ENCODE results near the gene BCL2L13.

Gene BCL2L13

DNA sequence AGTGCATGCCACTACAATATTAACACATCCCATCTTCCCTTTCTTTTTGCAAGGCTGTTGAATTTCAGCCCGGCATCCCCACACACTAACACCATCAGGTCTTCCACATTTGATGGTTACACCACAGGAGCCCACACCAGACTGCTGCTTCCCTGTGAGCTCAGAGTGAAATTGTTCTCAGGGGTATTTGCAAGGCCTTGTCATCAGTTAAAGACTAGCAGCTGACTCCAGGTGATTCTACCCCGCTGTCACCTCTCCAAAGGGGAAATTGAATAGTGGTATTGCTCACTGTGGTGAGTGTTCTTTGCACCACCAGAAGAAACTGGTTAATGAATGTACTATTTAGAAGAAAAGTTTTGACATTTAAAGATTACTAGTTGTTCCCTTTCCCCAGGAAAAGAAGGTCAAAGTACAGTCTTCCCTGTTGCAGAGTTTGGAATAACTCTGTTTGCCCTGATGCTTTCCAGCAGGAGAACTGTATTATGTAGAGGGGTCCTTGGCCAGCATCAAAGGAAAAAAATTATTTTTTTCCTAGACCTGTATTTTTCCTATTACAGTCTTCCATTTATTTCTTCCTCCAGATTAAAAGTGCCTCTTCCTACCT is 93.8 kb downstream of the BCL2L13 start:
- H3K27me3 ChIP-seq (ENCODE audit: insufficient read depth, low read depth, severe bottlenecking), result no peaks in the 10 kb centered on the region
- H3K27ac ChIP-seq, result no peak overlapping the region
- peaks cover 58% of the 10 kb centered on the region for H3K36me3 ChIP-seq
- H3K9me3 ChIP-seq (ENCODE audit: severe bottlenecking), result no peaks in the 10 kb centered on the region
- no peak overlapping the region for H3K4me3 ChIP-seq (ENCODE audit: low read depth, low read length)
- DNase-seq, result no peak
- TF ChIP-seq, protein P1, sequence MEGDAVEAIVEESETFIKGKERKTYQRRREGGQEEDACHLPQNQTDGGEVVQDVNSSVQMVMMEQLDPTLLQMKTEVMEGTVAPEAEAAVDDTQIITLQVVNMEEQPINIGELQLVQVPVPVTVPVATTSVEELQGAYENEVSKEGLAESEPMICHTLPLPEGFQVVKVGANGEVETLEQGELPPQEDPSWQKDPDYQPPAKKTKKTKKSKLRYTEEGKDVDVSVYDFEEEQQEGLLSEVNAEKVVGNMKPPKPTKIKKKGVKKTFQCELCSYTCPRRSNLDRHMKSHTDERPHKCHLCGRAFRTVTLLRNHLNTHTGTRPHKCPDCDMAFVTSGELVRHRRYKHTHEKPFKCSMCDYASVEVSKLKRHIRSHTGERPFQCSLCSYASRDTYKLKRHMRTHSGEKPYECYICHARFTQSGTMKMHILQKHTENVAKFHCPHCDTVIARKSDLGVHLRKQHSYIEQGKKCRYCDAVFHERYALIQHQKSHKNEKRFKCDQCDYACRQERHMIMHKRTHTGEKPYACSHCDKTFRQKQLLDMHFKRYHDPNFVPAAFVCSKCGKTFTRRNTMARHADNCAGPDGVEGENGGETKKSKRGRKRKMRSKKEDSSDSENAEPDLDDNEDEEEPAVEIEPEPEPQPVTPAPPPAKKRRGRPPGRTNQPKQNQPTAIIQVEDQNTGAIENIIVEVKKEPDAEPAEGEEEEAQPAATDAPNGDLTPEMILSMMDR (IDR thresholded peaks at IDR 0.05; ENCODE audit: low read depth, low read length), result no peak

DNA sequence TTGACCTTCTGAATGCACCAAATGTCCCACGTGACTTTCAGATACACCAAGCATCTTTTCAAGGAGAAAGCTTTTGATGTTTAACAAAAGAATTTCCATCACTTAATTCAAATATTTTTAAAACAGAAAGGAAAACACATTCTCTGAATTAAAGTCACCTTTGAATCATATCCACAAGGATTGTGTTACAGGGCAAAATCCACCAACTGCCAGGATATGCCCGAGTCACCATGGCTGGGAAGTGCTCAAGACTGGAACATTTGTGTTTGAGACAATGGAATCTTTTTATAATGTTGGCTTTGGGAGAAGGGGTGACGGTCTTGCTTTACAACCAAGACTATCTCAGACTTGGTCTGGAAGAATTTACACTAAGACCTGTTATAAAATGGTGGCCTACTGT is 94.9 kb downstream of the BCL2L13 start:
- Histone ChIP-seq H3K9me3 (ENCODE audit: severe bottlenecking) (no peaks in the 10 kb centered on the region), H3K36me3 (peaks cover 63% of the 10 kb centered on the region), H3K27me3 (ENCODE audit: insufficient read depth, low read depth, severe bottlenecking) (no peaks in the 10 kb centered on the region), H3K4me3 (ENCODE audit: low read depth, low read length) (no peak overlapping the region), H3K27ac (no peak overlapping the region)
- DNase-seq, result no peak
- TF ChIP-seq, protein P1 (IDR thresholded peaks at IDR 0.05; ENCODE audit: low read depth, low read length), result no peak

DNA sequence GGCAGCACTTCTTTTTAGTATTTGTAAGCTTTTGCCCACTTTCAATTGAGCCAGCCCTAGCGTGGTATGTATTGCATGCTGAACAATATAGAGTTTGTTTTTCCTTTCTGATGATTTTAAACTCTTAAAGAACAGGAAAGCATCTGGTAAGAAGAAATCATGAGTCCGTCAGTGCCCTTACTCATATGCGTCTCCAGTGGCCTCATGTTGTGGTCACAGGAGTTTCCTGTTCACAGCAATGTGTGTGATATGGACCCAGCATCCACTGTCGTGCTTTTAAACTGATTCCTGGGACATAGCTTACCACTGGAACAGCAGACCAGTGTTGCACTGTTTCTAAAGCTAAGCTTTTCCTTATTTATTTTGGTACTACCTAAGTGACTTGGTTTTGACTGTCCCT is 95.6 kb downstream of the BCL2L13 start:
- H3K9me3 ChIP-seq (ENCODE audit: severe bottlenecking), result no peaks in the 10 kb centered on the region
- no peak overlapping the region for H3K27ac ChIP-seq
- TF ChIP-seq, protein P1 (IDR thresholded peaks at IDR 0.05; ENCODE audit: low read depth, low read length), result no peak
- H3K27me3 ChIP-seq (ENCODE audit: insufficient read depth, low read depth, severe bottlenecking), result no peaks in the 10 kb centered on the region
- H3K4me3 ChIP-seq (ENCODE audit: low read depth, low read length), result no peak overlapping the region
- peaks cover 70% of the 10 kb centered on the region for H3K36me3 ChIP-seq
- DNase-seq, result no peak

DNA sequence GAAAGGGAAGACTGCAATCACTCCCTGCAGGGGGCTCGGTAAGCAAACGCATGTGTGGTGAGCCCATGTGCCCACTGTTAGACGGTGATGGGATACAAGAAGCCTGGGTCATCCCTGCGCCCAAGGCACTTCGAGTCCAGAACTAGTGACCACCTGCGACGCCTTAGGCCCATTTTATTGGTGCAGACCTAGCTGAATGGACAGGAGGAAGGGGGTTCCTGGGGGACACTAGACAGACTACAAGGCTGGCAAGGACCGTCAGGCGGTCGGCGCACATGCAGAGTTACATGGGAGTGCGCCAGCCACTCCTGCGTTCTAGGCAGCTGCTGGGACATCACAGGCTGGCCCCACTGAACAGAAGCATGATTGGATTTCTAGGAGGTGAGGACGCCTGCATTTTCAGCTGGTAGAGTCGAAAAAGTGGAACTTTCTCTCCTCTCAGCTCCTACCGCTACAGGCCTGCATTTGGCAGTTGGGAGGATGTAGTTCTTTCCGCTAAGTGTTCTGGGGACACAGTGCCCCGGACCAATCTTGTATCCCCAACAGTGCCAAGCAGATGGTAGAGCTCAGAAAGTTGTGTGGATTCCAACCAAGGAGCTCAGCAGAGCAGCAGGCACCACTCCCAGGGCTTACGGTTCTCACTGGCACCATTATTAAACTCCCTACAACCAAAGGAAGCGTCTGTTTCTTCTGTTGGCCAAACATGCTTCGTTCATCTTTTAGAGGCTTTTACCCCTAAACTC is 100.0 kb downstream of the BCL2L13 start:
- Histone ChIP-seq H3K36me3 (peaks cover 64% of the 10 kb centered on the region), H3K9me3 (ENCODE audit: severe bottlenecking) (no peaks in the 10 kb centered on the region), H3K27me3 (ENCODE audit: insufficient read depth, low read depth, severe bottlenecking) (no peaks in the 10 kb centered on the region), H3K27ac (no peak overlapping the region), H3K4me3 (ENCODE audit: low read depth, low read length) (no peak overlapping the region)
- no peak for DNase-seq
- TF ChIP-seq, protein P1 (IDR thresholded peaks at IDR 0.05; ENCODE audit: low read depth, low read length), result no peak

DNA sequence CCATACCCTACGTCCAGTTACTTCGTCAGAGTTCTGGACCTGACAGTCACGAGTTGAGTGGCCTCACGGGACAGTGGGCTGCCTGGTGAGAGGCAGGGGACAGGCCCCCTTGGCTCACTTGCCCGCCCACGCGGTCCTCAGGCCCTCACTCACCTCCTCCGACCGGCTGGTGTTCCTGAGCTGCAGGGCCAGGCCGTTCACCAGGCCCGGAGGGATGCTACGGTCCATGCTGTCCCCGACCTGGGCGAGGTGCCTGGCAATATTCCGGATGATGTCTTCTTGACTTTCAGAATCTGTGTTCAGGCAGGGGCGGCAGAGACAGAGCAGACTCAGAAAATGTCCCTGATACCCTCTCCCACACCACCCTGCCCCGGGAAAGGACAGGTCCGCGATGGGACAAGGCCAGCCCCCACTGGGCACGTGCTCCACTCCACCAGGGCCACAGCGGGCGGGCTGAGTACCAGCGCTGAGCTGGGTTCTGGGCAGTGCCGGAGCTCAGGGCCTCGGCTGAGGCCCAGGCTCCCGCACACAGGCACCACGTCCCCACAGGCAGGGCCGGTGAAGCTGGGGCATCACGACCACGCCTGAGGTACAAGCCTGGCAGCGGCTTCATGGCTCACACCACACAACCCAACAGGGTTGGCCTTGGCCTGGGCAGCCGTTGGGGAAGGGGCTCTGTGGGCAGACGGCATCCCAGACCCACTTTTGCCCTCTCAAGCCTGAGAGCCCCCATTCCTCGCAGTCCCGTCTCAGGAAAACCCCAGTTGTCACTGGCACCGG is 100.8 kb downstream of the BCL2L13 start:
- TF ChIP-seq, protein P1 (IDR thresholded peaks at IDR 0.05; ENCODE audit: low read depth, low read length), result no peak
- H3K27me3 ChIP-seq (ENCODE audit: insufficient read depth, low read depth, severe bottlenecking), result no peaks in the 10 kb centered on the region
- H3K9me3 ChIP-seq (ENCODE audit: severe bottlenecking), result no peaks in the 10 kb centered on the region
- no peak overlapping the region for H3K27ac ChIP-seq
- no peak overlapping the region for H3K4me3 ChIP-seq (ENCODE audit: low read depth, low read length)
- DNase-seq, result no peak
- peaks cover 57% of the 10 kb centered on the region for H3K36me3 ChIP-seq
